Stimulated activated CD4-positive, alpha-beta T cell treated with anti-CD3 and anti-CD28 coated beads, Interleukin-2, amount 100 ng/mL, for 48 hours (primary cell): ENCODE measurements around the gene CPD.
A peak's percentile ranks its signal among the peaks of the same experiment; 100 is the strongest.
"Not testable (repeated sequence)": the region's sequence is repeated elsewhere in the genome, so short reads cannot be mapped to it uniquely, and the experiment has no call there.

Experiments used
- DNase-seq, 2 donors: peaks; one replicate each; pipeline ENCODE4 v3.0.0-alpha.2; 2020

CPD gene

DNA sequence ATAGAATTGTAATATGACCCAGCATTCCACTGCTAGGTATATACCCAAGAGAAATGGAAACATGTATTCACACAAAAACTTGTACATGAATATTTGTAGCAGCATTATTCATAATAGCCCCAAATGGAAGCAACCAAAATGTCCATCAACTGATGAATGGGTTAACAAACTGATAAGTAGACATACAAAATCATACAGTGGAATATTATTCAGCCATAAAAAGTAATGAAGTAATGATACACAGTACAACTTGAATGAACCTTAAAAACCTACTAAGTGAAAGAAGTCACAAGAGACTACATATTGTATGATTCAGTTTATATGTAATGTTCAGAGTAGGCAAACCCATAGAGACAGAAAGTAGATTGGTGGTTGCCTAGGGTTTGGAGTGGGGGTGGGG is 58.0 kb downstream of the CPD start:
- no peak for DNase-seq

- no peak for DNase-seq
These were observed 65.0 kb downstream of the CPD start for GRCh38 chr17:30443721-30444120.

DNA sequence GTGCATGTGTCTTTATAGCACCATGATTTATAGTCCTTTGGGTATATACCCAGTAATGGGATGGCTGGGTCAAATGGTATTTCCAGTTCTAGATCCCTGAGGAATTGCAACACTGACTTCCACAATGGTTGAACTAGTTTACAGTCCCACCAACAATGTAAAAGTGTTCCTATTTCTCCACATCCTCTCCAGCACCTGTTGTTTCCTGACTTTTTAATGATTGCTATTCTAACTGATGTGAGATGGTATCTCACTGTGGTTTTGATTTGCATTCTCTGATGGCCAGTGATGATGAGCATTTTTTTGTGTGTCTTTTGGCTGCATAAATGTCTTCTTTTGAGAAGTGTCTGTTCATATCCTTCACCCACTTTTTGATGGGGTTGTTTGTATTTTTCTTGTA is 67.9 kb downstream of the CPD start:
- not testable (repeated sequence) for DNase-seq

DNA sequence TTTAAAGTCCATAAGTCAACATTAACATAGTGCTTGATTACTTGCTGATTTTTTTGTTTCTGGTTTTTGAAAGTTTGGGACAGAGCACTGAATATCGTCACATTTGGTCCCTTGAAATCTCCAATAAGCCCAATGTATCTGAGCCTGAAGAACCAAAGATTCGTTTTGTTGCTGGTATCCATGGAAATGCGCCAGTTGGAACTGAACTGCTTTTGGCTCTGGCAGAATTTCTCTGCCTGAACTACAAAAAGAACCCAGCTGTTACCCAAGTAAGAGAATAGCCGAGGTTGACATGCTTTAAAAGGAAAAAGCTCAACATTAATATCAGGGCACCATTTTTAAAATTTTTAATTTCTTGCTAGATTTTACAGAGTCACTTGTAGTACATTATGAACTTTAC is 70.8 kb downstream of the CPD start:
- DNase-seq = no peak

DNA sequence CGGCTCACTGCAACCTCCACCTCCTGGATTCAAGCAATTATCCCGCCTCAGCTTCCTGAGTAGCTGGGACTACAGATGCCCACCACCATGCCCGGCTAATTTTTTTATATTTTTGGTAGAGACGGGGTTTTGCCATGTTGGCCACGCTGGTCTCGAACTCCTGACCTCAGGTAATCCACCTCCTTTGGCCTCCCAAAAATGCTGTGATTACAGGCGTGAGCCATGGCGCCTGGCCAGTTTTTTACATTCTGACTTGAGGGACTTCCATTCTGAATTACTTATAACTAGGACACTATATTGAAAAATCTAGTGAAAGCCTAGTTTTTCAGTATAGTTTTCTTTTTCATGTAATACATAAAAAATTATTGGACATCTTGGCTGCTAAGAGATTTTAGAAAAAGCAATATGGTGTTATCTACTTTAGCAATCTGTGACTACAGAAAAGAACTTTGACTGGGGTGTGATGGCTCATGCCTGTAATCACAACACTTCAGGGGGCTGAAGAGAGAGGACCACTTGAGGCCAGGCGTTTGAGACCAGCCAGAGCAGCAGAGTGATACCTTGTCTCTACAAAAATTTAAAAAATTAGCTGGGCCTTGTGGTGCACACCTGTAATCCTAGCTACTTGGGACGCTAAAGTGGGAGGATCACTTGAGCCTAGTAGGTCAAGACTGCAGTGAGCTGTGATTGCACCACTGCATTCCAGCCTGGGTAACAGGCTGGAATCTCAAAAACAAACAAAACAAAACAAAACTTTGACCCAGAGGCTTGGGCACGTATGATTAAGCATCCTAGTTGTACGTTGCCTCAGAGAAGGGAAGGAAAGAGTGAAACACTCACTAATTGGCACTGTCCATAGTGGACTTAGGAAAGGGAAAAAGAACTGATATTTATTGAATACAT is 71.6 kb downstream of the CPD start:
- DNase-seq = no peak

DNA sequence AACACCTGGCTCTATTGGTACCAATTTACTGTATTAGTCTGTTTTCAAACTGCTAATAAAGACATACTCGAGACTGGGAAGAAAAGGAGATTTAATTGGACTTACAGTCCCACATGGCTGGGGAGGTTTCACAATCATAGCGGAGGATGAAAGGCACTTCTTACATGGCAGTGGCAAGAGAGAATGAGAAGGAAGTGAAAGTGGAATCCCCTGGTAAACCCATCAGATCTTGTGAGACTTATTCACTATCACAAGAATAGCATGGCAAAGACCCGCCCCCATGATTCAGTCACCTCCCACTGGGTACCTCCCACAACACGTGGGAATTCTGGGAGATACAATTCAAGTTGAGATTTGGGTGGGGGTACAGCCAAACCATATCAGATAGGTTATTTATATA is 75.9 kb downstream of the CPD start:
- no peak for DNase-seq

- no peak for DNase-seq
These were observed 79.6 kb downstream of the CPD start for GRCh38 chr17:30458371-30458770.

DNA sequence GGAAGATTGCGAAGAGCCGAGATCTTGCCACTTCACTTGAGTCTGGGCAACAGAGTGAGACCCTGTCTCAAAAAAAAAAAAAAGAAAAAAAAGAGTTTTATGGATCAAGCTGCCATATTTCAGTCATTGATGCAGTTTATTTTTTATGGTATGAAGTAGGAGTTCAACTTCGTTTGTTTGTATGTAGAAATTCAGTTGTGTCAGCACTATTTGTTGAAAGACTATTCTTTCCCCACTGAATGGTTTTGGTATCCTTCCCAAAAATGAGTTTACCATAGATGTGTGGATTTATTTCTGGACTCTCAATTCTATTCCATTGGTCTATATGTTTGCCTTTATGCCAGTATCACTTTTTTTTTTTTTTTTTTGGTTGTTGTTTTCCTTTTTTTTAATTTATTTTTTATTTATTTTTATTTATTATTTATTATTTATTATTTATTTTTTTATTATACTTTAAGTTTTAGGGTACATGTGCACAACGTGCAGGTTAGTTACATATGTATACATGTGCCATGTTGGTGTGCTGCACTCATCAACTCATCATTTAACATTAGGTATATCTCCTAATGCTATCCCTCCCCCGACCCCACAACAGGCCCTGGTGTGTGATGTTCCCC is 80.2 kb downstream of the CPD start:
- not testable (repeated sequence) for DNase-seq

DNA sequence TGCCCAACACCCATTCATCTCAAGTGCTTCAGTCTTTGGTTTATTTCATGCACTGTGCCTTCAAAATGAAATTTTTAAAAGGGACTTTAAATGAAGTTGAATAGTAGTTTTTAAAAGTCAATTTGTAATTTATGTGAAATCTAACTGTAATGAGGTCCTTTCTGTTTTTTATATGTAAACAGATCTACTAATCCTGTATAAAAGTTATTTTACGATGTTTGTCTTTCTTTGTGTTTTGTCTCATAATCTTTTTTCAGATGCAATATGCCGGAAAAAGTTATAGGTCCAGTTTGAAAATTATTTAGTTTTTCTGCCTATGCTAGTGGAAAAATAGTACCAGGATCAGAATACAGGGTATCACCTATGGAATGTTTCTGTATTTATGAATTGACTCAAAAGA is 89.7 kb downstream of the CPD start:
- no peak for DNase-seq

DNA sequence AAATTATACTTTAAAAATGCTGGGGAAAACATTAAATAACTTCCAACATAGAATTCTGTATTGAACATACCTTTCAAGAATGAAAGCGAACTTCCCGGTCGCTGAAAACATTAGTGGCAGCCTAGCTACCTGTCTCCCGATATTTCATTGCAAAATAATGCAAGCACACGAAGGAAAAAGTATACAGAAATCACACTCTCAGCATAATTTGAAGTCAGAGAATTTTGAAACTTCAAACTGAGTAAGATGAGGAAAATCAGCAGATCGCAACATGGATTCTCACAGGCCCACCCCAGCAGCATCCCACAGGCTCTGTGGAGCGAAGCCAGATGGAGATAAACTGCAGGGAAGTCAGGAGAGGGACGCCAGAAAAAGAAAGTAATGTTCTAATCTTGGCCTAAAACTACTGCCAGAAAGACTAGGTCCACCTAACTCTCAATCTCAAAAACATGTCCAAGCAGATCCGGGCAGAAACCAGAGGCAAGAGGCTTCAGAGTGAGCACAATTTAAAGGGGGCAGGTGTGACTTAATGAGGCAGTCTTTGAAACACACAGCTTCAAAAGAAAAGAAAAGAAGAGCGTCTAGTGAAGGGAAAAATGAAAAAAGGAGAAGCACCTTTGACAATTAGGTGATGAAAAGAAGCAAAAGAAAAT is 93.6 kb downstream of the CPD start:
- DNase-seq = no peak

DNA sequence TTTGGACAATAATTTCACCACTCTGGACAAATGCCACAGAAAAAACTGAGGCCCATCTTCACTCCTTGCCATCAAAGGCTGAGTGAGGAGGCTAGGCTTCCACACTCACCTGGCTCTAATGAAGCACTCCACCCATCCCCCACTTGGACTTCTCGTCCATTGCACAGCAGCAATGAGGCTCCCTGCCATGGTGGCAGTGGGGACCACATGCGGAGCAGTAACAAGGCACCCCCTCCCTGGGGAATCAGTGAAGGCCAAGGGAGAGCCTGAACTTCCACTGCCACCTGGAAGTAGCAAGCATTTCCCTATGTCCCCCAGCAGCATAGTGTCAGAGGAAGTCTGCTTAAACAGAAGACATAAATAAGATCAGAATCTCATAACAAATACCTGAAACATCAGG is 96.5 kb downstream of the CPD start:
- no peak for DNase-seq

DNA sequence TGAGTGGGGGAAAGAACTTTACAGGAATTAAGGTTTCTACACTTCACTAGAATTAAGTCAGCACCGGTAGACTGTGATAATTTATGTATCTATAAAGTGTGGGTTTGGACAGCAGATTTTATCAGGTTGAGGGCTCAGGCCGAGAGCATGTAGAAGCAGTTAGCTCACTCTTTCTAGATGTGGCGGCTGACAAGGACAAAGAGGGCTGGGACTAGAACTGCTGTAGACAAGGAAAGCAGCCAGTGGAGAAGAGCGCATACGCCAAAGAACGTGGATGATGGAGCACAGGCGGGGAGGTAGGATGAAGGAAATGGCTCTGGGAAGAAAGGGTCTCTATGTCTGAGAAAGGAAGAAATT is 98.0 kb downstream of the CPD start:
- peak; percentile 18 to 21 for DNase-seq

DNA sequence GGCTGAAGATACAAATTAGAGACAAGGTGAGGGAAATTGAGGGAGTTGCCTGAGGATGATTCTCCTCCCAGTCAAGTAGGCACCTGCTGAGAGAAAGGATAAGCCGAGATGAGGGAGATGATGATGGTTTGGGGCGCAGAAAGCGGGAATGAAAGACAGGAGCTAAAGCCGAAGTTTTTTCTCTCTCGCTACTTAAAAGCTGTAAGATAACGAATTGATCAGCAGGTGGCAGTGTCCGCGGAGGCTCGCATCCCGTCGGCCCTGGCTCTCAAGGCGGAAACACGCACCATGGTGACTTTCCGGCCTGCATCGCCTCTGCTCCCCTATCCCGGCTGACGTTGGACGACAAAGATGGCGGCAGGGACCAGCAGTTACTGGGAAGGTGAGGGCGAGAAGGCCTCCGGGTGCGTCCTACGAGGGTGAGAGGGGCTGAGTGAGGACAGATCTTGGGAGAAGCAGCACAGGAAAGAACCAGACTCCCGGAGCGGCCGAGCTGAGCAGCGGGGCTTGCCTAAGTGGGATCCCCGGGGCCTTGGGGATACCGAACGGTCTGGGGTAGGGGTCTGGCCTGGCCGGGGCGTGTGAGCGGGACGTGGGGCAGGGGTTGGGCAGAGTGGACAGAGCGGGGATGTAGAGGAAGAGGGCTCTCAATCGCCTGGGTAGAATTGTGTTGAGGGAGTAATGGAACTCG is 98.5 kb downstream of the CPD start, which contains the start of gene GOSR1:
TSS of gene GOSR1 (plus strand) at position 326 of the 691 bp plus-strand sequence. CDS start at position 352, 26 bp downstream.
- peak; percentile 87 to 89 for DNase-seq

DNA sequence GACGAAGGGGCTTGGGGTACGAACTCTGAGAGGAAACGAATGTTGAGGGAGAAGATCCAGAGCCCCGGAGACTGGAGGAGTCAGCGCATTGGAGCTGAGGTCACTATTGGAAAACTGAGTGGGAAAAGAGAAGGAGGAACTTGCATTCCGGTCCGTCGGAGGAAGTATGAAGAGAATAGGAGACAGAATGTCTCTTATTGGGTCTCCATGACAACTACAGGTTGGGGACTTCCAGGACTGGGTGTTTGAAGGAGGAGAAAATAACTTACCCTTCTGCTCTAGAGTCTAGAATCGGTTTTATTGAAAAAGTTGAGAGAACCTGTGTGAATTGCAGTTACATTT is 99.0 kb downstream of the CPD start:
- no peak for DNase-seq

DNA sequence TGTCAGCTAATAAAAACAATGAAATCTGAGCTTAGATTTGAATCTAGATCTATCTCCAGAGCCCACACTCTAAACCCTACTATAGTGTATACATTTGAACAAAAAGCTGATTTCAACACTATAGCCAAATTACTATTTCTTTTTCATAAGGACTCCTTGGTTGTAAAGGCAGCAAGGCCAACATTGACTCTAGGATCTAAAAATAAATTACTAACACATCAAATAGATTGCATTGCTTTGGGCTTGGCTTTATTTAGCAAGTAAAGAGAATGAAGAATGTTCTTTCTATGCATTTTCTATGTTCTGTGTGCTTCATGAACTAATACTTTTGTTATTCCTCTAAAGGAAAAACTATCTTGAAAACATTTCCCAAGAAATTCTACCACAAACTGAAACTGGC is 103.8 kb downstream of the CPD start:
- DNase-seq = no peak

DNA sequence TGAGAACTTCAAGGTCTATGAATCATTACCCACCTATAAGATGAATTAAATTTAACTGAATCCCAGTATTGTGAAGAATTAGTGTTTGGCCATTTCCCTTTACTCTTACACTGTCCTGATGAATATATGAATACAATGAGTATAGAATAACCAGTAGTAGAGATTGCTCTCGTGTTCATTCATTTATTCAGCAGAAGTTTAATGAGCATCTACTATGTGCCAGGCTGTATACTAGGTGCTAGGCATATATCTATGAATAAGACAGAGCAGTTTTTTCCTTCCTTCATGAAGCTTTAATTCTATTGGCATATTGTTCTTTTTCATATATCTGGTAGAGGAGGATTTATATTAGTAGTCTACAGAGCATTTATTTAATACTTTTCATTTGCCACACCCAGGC is 104.4 kb downstream of the CPD start:
- DNase-seq = no peak

GRCh38 chr17:30493780-30494179 is 115.1 kb downstream of the CPD start:
- DNase-seq = no peak

DNA sequence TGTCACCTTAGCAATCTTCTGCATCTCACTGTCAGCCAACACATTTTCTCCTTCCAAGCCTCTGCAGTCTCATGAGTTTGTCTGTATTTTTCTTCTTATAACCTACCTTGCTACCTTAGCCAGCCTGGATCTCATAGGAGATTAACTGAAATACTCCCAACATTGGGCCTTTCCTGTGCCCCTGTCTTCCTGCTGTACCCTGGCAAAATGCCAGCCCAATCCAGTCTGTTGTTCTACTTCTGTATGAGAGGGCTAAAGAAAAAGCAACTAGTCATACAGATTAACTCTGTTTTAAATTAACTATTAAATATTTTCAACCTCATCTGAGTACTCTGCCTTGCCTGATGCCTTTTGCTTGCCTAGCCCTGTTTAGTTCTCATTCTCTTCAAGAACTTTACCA is 116.9 kb downstream of the CPD start:
- no peak for DNase-seq

GRCh38 chr17:30503558-30503957 is 124.8 kb downstream of the CPD start:
- DNase-seq = no peak

GRCh38 chr17:30505868-30506417 is 127.2 kb downstream of the CPD start:
- no peak for DNase-seq

DNA sequence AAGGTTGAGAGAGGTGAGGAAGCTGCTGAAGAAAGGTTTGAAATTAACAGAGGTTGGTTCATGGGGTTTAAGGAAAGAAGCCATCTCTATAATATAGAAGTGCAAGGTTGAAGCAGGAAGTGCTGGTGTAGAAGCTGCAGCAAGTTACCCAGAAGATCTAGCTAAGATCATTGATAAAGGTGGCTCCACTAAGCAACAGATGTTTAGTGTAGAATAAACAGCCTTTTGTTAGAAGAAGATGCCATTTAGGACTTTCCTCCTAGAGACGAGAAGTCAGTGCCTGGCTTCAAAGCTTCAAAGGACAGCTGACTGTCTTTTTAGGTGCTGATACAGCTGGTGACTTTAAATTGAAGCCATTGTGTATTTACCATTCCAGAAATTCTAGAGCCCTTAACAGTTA is 127.8 kb downstream of the CPD start:
- DNase-seq = no peak

- no peak for DNase-seq
These were observed 134.6 kb downstream of the CPD start for GRCh38 chr17:30513346-30513745.

GRCh38 chr17:30514895-30515596 is 136.3 kb downstream of the CPD start:
- no peak for DNase-seq
